GM18858 (cell line): Measurements from ENCODE around the gene LAMA4.

Experiments used
- ATAC-seq: cut with Tn5 transposase; IDR thresholded peaks from one replicate; pipeline ENCODE4 v1.9.1; 2021; ENCODE audit not compliant: unreplicated experiment

LAMA4 gene

GRCh38 chr6:112243861-112244827 lies 10.2 kb downstream of the LAMA4 start:
- no peak for ATAC-seq

DNA sequence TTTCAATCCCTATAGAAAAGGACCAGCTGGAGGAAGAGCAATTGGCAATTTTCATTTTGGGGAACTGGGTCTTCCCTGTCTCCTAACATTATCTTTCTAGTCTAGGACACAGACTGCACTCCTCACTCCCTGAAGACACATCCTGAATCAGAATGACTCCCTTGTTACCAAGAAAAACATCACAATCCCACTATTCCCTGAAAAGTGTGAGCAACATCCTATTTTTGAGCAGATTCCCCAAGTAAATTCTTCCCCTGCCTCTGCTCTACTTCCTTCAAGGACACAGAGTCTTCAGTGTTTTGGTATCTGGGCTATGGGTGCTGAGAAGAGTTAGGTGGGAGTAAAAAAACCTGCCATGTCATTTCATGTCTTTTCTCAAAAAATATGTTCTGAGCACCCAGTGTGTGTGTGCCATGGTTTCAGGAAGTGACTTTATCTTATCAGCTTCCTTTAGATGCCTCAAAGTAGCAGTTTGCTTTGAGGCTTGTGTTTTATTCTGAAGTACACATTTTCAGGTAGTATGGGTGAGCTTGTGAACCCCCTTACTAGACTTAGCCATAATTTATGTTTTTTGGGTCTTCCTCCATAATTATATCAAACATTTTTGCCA lies 12.4 kb downstream of the LAMA4 start:
- ATAC-seq = no peak

GRCh38 chr6:112237595-112237994 lies 16.8 kb downstream of the LAMA4 start:
- no peak for ATAC-seq

- ATAC-seq = no peak
These were observed 17.3 kb downstream of the LAMA4 start for GRCh38 chr6:112237066-112237465.

- no peak for ATAC-seq
These were observed 18.4 kb downstream of the LAMA4 start for GRCh38 chr6:112235956-112236355.

GRCh38 chr6:112234601-112235000 lies 19.8 kb downstream of the LAMA4 start:
- ATAC-seq = no peak

DNA sequence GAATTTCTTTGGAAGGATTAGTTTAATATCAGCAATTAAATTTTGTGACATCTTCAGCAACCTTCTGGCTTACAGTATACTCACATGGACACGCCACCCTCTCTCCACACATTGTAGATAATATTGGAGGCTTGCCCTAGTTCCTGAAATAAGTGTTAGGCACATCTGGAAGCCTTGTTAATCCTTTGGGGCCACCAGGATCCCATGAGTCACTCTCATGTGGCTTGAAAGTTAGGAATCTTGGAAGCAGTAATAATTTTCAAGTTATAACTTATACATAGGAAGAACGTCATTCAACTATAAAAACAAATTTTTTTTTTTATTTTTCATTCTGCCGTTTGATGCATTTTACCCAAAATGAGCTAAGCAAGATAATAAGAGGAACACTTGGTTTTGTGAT lies 20.5 kb downstream of the LAMA4 start:
- no peak for ATAC-seq

GRCh38 chr6:112232845-112233256 lies 21.5 kb downstream of the LAMA4 start:
- ATAC-seq = no peak

- ATAC-seq = no peak
These were observed 22.7 kb downstream of the LAMA4 start for GRCh38 chr6:112231594-112232060.

GRCh38 chr6:112231164-112231563 lies 23.2 kb downstream of the LAMA4 start:
- no peak for ATAC-seq

GRCh38 chr6:112228480-112229332 lies 25.7 kb downstream of the LAMA4 start:
- ATAC-seq = no peak

GRCh38 chr6:112227992-112228391 lies 26.4 kb downstream of the LAMA4 start:
- ATAC-seq = no peak

DNA sequence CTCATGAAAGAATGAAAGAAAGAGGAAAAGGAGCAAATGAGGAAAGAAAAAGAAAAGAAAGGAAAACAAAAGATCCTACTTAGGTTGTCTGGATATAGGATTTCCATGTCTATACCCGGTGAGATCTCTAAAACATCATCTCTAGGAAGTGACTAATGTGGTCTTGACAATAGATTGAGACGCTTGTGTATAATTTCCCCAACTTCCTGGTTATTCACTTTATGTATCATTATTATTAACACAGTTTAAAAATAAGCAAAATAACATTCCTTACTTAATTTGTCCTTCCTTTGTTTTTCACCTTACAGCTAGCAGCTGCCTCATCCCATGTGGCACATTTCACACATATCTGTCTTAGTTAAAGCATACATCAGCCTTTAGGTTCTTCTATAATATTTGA lies 27.0 kb downstream of the LAMA4 start:
- ATAC-seq = no peak

DNA sequence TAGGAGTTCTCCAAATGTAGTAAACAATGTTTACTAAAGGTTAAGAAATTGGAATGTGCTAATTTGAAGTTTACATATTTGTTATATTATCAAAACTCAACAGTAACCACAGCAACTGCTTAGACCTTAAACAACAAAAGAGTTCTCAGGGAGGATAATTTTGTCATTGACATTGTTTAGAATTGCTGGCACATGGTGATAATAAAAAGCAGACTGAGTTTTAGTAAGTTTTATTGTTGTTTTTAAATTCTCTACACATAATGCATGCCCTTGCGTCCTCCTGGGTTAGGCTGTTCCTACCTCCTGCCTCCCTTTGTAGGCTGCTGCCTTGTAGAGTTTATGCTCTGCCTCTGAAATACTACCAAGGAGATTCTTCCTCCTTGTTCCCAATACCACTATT lies 28.7 kb downstream of the LAMA4 start:
- ATAC-seq = no peak

DNA sequence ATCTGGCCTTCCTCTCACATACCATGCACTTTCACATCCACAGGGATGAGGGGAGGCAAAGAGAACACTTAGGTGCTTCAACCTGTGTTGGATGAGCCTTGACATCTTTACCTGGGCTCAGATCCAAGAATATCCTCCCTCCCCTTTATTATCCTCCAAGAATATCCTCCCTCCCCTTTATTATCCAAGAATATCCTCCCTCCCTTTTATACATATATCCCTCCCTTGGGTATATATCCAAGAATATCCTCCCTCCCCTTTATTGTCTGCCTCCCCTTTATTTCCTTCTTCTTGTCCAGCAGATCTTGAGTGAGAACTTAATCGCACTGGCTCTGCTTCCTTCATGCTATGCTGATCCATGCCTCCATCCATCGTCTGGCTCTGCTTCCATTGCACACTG lies 30.3 kb downstream of the LAMA4 start:
- ATAC-seq = no peak

DNA sequence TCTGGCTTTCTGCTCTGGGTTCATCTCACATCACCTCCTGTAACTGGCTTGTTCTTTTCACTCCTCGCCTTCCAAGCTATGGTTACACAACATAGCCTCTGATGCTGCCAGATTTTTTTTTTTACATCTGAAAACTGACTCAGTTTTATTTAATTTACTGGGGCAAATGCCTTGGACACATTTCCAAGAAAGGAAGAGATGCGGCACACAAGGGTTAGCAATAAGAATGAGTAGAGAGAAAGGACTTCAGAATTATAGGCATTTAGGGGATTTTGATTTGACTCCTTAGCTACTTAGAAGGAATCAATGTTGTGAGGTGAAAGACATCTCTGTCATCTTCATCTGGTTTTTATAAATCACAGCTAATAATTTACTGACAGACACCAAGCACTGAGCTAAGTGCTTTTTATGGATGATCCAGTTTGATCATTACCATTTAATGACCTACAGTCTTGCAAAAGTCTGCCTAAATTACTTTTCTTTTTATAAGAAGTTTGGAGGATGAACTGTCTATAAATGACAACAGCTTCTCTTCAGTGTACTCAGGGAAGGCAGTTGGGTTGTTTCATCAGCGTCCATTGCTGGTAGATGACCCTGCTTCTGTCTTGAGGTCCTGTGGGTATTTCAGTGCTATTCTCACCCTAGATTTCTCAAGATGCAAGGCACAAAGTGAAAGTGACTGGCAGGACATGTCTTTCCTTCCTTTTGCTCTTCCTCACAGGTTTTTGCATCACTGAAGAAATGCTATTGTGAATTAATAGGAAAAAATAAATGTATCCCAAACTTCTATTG lies 31.1 kb downstream of the LAMA4 start:
- no peak for ATAC-seq

- no peak for ATAC-seq
These were observed 32.1 kb downstream of the LAMA4 start for GRCh38 chr6:112221981-112222852.

DNA sequence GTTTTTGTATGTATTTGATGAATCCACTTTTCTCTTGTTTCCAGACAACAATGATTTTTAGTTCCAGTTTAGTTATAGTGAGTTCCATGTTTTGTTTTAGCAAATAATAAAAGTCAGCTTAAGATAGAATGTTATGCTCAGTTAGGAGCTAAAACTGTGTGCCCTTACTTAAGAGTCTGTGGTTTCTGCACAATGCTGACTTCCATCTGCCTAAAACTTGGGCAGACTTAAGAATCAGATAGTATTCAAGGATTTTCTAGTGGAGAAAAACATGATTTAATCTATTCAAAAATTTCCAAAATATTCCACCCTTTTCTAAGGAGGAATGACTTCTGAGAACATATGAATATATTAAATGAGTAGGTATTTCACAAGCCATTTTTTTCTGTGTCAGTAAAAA lies 32.8 kb downstream of the LAMA4 start:
- ATAC-seq = no peak

DNA sequence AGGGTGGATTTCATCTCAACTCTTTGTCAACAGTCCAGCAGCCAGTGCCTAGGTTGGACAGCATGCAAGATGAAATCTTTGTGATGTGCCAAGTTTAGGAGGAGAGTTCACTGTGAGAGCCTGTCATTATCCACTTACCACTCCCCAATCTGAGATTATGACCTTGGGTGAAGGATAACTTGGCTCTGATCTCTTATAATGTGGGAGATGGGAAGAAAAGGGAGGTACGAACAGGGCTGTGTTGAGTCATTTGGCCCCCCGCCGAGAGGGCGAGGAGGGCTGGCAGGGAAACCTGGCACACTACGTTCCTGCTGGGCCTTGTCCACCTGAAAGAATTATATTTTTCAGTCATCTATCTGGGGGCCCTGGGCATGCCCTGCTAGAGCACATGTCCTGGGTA lies 35.8 kb downstream of the LAMA4 start:
- ATAC-seq = no peak
